Adipose tissue (tissue), 3 donors: ENCODE measurements around the gene ATXN1. TPM values are rescaled to one million over a fixed set of nuclear protein-coding genes. Genes with fewer than 3 reads are reported as not detected.
"Not testable (repeated sequence)": the region's sequence is repeated elsewhere in the genome, so short reads cannot be mapped to it uniquely, and the experiment has no call there.

ENCODE experiments used
- H3K27ac ChIP-seq: one replicate; pipeline ENCODE4 v1.5.1; 2013; ENCODE audit warnings: low read depth, low read length
- WGBS, 3 donors: extraction: QIAGEN DNeasy Blood & Tissue Kit; methylation state at CpG; one replicate each; pipeline ENCODE4 v1.1.7; 2013; 5-methylcytosine and 5-hydroxymethylcytosine counted together
- polyA plus RNA-seq, 3 donors: library from polyadenylated mRNA; stranded (reverse); fragments of 200-250 nt; gene quantifications; one replicate each; pipeline ENCODE4 v1.2.3, GENCODE V29; 2013
- donor health status: healthy with polysubstance abuse.
- donor health status: Bipolar disorder and iron deficiency.
- donor health status: healthy.

The ATXN1 gene
- polyA plus RNA-seq, 3 donors = 2.6 to 7.2 (median 6.8) TPM

- no peak overlapping the region for H3K27ac ChIP-seq
- 95 to 97% (median 97%) methylated on average over 4 of the region's 4 CpGs for WGBS, 3 donors
These were observed 137.5 kb downstream of the ATXN1 start for GRCh38 chr6:16623731-16624130.

DNA sequence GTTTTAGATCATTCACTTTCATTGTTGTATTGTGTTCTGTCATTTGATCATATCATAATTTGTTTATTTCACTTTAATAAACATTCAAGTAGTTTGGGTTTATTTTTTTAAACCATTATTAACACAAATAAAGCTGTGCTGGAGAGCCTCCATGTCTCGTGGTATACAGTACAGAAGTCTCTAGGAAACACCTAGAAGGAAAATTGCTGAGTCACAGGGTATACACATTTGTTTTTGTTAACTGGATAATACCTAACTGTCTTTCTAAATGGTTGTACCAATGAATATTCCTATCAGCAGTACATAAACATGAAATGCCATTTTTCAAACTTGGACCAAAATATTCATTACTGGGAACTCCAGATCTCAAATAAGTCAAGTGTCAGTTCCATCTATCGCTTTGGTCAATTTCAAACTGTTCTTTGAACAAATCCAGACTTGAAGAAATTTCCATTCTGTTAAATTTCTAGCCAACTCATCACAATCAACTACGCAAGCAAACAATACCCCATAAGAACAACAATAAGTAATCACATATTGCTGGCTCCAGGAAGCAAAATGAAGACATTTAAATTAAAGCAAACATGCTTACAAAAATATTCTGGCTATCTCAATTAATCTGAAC lies 138.1 kb downstream of the ATXN1 start:
- WGBS, 3 donors = 89 to 94% (median 90%) methylated on average over 3 of the region's 3 CpGs
- no peak overlapping the region for H3K27ac ChIP-seq

DNA sequence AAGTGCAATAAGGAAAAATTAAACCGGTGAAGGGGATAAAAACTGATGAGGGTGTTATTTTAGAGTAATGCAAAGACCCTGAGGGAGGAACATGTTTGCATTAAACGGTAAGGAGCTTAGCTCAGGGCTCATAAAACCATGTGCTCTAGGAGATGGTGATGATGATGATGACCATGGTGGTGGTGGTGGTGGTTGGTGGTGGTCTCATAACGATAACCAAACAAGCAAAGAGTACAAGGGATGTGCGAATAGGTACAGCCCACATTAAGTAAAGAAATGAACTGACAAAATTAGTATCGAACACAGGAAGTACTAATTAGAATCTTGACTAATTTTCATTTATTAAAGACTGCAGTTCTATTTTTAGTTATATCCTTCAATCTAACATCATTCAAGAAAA lies 139.1 kb downstream of the ATXN1 start:
- 88 to 93% (median 90%) methylated on average over 5 of the region's 5 CpGs for WGBS, 3 donors
- H3K27ac ChIP-seq = no peak overlapping the region

GRCh38 chr6:16621002-16621401 lies 140.3 kb downstream of the ATXN1 start:
- no peak overlapping the region for H3K27ac ChIP-seq
- 52 to 77% (median 75%) methylated on average over 6 of the region's 6 CpGs for WGBS, 3 donors

- 88 to 98% (median 95%) methylated on average over 2 of the region's 2 CpGs for WGBS, 3 donors
- H3K27ac ChIP-seq = no peak overlapping the region
These were observed 141.5 kb downstream of the ATXN1 start for GRCh38 chr6:16619777-16620176.

DNA sequence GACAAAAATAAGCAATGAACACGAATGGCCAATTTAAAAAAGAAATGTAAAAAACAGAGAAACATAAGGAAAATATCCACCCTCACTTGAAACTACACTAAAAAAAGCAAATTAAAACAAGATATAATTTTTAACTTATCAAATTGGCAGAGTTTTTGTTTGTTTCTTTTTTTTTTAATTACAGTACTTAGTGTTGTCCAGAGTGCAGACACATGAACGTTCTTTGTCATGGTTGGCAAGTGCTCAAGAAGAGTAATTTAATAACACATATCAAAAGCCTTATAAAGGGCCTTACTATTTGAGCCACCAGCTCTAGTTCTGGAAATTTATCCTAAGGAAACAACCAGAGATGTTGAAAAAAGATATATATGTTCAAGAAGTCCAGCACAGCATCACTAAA lies 142.3 kb downstream of the ATXN1 start:
- no peak overlapping the region for H3K27ac ChIP-seq
- WGBS, 3 donors = 43 to 48% (median 43%) methylated on average over 2 of the region's 2 CpGs

DNA sequence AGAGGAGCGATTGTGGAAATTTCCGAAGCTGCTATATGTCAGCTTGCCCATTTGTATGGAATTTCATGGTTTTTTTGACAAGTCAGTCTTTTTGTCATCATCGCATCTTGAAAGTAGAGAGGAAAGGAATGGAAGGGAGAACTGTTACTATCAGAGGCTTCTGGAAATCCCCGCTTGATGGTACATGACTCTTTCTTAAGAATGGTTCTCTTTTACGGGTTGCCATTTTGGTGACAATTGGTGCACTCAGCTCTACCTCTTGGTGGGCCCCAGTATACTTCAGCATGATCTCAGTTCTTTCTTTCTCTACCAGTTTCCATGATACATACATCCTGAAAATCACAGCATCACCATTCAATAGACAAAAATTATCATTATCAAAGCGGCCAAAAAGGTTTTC lies 146.0 kb downstream of the ATXN1 start:
- WGBS, 3 donors = 96 to 100% (median 98%) methylated on average over 3 of the region's 6 CpGs
- H3K27ac ChIP-seq = not testable (repeated sequence)

DNA sequence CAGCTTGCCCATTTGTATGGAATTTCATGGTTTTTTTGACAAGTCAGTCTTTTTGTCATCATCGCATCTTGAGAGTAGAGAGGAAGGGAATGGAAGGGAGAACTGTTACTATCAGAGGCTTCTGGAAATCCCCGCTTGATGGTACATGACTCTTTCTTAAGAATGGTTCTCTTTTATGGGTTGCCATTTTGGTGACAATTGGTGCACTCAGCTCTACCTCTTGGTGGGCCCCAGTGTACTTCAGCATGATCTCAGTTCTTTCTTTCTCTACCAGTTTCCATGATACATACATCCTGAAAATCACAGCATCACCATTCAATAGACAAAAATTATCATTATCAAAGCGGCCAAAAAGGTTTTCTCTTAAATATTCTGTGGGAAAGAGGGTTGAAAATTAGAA lies 147.1 kb downstream of the ATXN1 start:
- H3K27ac ChIP-seq = not testable (repeated sequence)
- WGBS, 3 donors = 98 to 100% (median 100%) methylated on average over 2 of the region's 3 CpGs

GRCh38 chr6:16613504-16613903 lies 147.8 kb downstream of the ATXN1 start:
- H3K27ac ChIP-seq = not testable (repeated sequence)
- WGBS, 3 donors = 95 to 99% (median 96%) methylated on average over 2 of the region's 2 CpGs

DNA sequence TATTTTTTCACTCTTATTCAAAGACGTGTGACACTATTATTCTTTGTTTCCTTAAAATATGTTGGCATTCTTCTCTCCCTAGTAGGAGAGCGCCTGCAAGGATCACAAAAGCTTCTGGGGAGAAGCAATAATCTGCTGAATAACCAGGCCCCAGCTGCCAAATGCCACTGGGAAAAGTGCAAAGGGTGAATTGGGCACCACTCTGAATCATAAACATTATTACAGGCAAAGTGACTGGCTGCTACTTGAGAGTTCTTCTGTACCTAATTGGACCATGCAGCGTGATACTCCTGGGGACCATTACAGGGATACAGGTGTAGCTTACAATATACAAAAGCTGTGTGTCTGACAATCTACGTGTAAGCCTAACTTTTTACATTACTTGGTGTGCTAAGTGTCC lies 152.8 kb downstream of the ATXN1 start:
- WGBS, 3 donors = 89 to 94% (median 91%) methylated on average over 4 of the region's 4 CpGs
- no peak overlapping the region for H3K27ac ChIP-seq

DNA sequence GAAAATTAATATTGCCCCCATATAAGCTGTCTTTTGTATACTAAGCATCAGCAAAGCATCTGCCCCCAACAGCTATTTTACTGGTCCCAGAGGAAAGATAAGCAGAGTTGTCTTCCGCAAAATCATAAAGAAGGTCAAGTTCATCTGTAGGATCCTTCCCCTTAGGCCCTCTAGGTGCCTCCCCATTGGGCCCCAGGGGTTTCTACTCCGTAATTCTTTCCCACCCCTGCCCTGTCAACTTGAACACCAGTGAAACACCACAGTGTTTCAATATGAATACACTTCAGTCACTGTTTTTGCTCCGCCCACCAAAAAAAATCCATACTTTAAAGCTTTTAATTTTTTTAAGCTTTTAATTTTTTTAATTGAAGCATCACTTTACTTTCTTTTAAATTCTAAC lies 159.2 kb downstream of the ATXN1 start:
- 91 to 95% (median 93%) methylated on average over 3 of the region's 3 CpGs for WGBS, 3 donors
- H3K27ac ChIP-seq = no peak overlapping the region

GRCh38 chr6:16600701-16601100 lies 160.6 kb downstream of the ATXN1 start:
- WGBS, 3 donors = 91 to 96% (median 96%) methylated on average over 4 of the region's 4 CpGs
- H3K27ac ChIP-seq = no peak overlapping the region

- WGBS, 3 donors = 81 to 97% (median 84%) methylated on average over 3 of the region's 3 CpGs
- H3K27ac ChIP-seq = no peak overlapping the region
These were observed 161.2 kb downstream of the ATXN1 start for GRCh38 chr6:16600026-16600425.

DNA sequence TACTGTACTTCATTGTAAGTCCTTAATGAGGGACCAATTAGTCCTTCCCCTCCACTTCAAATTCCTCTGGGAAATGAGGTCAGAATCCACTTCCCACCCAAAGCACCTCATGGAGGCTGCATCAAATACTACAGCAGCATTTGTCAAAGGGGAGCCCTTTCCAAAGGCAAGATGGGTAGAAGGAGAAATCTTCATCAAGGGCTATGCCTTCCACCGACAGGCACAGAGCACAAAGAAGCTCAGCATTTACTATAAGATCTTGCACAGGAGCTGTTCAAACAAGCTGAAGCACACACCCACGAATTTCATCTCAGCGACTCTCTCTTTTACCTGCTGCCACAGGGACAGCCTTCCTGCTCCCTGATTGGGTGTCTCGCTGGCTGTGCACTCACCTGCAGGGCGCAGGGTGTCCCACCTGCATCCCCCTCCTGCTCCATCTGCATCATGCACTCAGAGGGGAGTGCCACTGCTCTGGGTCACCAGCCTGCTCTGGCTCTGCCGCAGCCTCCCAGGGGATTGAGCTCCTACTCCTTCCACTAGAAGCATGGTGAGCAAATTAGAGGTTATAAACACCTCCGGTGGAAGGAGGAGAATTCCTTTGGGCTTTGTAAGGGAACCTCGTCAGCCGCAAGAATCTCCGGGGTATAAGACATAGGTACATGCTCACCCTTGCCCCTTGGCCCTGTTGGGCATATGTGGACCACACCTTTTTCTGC lies 164.5 kb downstream of the ATXN1 start:
- H3K27ac ChIP-seq = no peak overlapping the region
- WGBS, 3 donors = 81 to 92% (median 90%) methylated on average over 10 of the region's 10 CpGs

GRCh38 chr6:16595514-16596120 lies 165.6 kb downstream of the ATXN1 start:
- 72 to 91% (median 85%) methylated on average over 8 of the region's 8 CpGs for WGBS, 3 donors
- H3K27ac ChIP-seq = no peak overlapping the region

GRCh38 chr6:16594849-16595248 lies 166.4 kb downstream of the ATXN1 start:
- 73 to 96% (median 78%) methylated on average over 5 of the region's 5 CpGs for WGBS, 3 donors
- no peak overlapping the region for H3K27ac ChIP-seq

- H3K27ac ChIP-seq = no peak overlapping the region
- 87 to 94% (median 90%) methylated on average over 12 of the region's 12 CpGs for WGBS, 3 donors
These were observed 168.9 kb downstream of the ATXN1 start for GRCh38 chr6:16592223-16592911.

DNA sequence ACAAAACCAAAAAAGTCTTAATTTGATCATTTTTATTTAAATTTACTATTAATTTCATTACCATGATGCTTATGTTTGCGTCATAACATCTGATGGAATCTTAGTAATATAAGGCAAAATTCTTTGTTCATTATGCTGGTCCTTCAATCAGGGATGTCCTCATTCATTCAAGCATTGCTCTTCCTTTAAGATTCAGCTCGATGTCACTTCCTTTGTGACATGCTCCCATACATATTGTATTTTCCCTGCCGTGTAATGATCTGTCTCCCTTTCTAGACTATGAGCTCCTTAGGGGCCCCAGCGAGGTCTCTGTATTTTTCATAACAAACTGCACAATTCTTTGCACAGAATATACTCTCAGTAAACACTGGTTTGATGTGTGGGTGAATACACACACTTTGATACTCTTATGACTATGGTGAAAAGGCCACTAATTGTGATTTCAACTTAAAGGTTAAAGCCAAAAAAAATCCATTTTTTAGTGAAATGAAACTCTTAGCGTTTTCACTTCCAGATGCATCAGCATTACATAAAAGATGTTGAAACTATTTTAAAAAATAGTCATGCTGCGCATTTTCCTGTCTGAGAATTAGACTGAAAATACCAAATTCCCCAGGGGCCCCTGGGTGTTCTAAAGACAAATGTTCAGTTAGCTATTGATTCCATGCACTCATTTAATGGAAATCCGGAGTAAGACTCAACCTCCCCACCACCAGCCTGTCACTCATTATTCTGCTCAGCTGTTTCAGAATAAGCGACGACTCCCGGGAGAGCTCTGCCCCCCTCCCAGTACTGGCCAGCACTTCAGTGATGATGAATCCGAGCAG lies 169.7 kb downstream of the ATXN1 start:
- H3K27ac ChIP-seq = no peak overlapping the region
- WGBS, 3 donors = 64 to 82% (median 74%) methylated on average over 11 of the region's 11 CpGs
